GM10266 (cell line): Measurements from ENCODE around the gene TMED8.

Experiments used
- DNase-seq: peaks from one replicate; pipeline ENCODE4 v3.0.0; 2012; ENCODE audit errors: extremely low spot score
- CTCF ChIP-seq: IDR thresholded peaks from 2 replicates; pipeline ENCODE4 v1.5.1; 2012; ENCODE audit warnings: mild to moderate bottlenecking, low read depth; ENCODE audit not compliant: control insufficient read depth, insufficient read depth; ENCODE audit errors: missing control alignments

The TMED8 gene

DNA sequence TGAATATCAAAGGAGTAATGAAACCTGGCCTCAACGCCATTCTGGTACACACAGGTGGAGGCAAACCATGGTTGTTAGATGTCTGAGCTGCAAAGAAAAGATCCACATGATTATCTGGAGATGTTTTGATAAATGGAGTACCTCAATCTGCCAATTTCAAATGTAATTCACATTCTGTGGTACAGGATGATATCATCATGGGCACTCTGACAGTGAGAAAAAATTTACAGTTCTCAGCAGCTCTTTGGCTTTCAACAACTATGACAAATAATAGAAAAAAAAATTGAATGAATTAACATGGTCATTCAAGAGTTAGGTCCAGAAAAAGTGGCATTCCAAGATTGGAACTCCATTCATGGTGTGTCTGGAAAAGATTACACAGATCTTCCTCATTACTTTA lies 17.3 kb downstream of the TMED8 start:
- TF ChIP-seq CTCF: no peak
- no peak for DNase-seq

GRCh38 chr14:77356899-77357298 lies 20.0 kb downstream of the TMED8 start:
- no peak for TF ChIP-seq CTCF
- DNase-seq: no peak

DNA sequence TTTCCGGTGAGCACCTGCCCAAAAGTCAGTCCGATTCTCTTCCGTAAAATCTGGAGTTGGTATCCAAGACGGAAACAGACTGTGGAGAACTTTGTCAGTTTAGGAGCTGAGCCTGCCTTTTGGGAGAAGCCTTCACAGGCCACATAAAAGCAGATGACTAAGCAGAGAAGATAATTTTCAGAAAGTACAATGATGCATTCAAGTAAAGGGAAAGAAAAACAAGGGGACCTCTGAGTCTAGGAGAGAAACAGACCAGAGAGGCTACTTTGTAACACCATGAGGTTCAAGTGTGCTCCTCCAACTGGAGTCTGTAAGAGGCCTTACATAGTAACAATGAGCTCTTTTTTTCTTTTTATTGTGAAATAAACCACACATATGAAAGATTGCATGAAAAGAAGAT lies 21.1 kb downstream of the TMED8 start:
- no peak for DNase-seq
- no peak for TF ChIP-seq CTCF

- TF ChIP-seq CTCF: no peak
- no peak for DNase-seq
Observed at GRCh38 chr14:77353469-77354141, 23.3 kb downstream of the TMED8 start.

DNA sequence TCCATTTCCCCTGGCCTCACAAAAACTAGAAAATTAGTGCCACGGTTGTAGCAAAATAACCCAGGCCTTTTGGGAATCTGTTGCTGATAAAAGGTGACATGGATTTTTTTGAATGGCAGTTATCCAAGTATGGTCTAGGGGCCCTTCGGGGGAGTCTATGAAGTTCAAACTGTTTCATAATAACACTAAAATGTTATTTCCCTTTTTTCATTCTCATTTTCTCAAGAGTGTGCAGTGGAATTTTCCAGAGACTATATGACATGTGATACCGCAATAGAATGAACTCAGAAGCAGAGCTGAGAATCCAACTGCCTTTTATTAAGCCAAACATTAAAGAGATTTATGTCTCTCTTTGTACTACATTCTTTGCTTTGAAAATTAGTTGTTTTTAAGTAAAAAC lies 29.1 kb downstream of the TMED8 start:
- TF ChIP-seq CTCF: no peak
- DNase-seq: no peak

- no peak for DNase-seq
- TF ChIP-seq CTCF: no peak
Observed at GRCh38 chr14:77346495-77346894, 30.4 kb downstream of the TMED8 start.

DNA sequence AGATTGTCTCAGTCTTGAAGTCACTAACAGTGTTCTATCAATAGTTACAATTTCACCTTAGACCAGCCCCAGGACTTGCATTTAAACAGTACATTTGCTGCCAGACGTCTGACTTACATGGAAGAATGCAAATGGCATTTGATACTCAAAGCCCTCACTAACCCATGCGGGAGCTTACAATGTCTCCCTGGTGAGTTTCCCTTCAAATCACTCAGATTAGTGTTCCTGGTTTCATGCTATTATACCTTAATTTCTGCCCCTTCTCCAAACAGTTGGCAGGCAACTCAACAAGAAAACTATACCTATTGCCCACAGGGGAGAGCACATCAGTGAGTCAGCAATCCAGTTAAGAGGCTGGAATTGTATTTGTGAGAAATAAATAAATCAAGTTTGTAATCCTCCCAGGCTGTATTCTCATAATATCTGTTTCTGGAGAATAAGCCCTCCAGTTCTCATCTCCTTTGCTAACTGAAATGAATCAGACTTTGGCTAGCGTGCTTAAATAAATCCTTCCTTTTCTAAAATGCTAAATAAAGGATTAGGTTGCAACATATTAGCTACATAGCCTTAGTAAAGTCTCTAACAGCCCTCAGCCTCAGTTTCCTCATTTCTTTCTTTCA lies 32.4 kb downstream of the TMED8 start:
- TF ChIP-seq CTCF: no peak
- DNase-seq: no peak
